ENCODE data around the gene ASB2.
A peak's percentile ranks its signal among the peaks of the same experiment; 100 is the strongest.

The ASB2 gene

GRCh38 chr14:94000267-94000666, 23.9 kb upstream of the ASB2 start:
- DNase-seq (ENCODE audit: low read depth): no peak

DNA sequence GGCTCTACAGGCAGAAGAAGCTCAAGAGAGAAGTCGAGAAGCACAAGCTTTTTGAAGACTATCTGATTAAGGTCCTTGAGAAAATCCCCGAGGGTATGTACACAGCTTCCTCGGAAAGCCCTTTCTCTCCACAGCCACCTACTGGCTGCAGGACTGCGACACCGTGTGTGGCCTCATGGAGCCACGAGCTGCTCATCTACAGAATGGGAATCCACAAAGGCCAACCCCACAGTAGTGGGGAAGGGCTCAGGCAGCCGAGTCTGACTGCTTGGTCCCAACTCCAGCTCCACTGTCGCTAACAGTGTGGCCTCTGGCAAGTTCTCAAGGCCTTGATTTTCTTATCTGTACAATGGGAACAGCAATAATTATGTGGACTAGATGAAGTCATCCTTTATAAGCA, 23.2 kb upstream of the ASB2 start:
- DNase-seq (ENCODE audit: low read depth): no peak

GRCh38 chr14:93998871-93999403, 22.6 kb upstream of the ASB2 start:
- DNase-seq (ENCODE audit: low read depth): no peak

- no peak for DNase-seq (ENCODE audit: low read depth)
These were observed 21.8 kb upstream of the ASB2 start for GRCh38 chr14:93997916-93998870.

DNA sequence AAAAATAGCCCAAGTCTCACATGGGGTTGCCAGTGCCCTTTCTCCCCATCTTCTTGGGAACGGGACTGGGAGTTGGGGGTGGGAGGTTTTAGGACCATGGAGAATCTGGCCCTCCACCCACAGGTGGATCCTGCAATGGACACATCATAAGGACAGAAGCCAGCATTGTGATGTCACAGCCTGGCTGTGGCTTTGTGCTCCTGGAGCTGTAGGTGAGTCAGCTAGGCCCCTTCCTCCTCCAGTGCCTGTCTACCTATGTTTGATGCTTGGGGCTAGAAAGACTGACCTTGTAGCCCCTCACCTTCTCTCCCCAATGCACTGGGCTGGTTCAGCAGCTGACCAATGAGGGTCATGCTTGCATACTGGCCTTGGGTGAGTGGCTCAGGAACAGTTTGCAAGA, 20.7 kb upstream of the ASB2 start, which contains the start of gene CCDC197:
CCDC197 (plus strand) TSS at position 220 of the 400 bp plus-strand sequence. CDS start 831 bp downstream, outside the sequence.
- DNase-seq (ENCODE audit: low read depth): no peak

- DNase-seq (ENCODE audit: low read depth): no peak
These were observed 19.8 kb upstream of the ASB2 start for GRCh38 chr14:93996130-93996695.

- peak; percentile 65 for DNase-seq (ENCODE audit: low read depth)
These were observed 18.7 kb upstream of the ASB2 start for GRCh38 chr14:93994919-93995682.

DNA sequence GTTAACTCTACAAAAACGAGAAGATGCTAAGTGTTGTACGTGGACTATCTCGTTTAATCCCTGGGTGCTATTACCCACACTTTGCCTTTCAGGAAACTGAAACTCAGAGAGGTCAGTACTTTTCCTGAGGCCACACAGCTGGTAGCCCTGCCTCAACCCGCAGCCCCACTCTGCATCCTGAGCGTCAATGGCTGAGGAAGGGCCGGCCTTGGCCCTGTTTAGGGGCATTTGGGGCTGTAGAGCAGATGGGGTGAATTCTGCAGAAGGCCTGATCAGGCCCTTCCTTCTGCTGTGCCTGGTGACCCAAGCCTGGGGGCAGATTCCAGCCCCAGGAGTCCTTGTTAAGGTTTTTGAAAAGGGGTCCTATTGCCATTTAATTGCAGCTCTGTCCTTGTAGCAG, 17.0 kb upstream of the ASB2 start:
- no peak for DNase-seq (ENCODE audit: low read depth)

DNA sequence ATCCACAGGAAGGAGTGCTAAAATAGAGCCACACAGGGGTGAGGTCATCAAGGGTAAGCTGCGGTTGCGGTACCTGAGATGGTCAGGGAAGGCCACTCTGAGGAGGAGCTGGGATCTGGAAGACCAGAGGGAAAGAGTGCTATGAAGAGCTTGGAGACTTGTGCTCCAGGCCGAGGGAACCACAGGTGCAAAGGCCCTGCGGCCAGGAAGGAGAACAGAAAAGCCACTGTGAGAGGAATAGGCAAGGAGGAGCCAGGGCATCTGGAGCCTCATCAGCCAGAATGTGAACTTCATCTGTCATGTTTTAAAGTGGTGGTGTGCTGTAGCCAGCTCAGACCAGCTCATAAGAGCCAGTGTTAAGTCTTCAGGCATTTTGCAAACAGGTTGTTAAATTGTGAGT, 15.3 kb upstream of the ASB2 start:
- DNase-seq (ENCODE audit: low read depth): no peak

- no peak for DNase-seq (ENCODE audit: low read depth)
These were observed 14.8 kb upstream of the ASB2 start for GRCh38 chr14:93991212-93991611.

GRCh38 chr14:93989939-93990338, 13.6 kb upstream of the ASB2 start:
- DNase-seq (ENCODE audit: low read depth): no peak

DNA sequence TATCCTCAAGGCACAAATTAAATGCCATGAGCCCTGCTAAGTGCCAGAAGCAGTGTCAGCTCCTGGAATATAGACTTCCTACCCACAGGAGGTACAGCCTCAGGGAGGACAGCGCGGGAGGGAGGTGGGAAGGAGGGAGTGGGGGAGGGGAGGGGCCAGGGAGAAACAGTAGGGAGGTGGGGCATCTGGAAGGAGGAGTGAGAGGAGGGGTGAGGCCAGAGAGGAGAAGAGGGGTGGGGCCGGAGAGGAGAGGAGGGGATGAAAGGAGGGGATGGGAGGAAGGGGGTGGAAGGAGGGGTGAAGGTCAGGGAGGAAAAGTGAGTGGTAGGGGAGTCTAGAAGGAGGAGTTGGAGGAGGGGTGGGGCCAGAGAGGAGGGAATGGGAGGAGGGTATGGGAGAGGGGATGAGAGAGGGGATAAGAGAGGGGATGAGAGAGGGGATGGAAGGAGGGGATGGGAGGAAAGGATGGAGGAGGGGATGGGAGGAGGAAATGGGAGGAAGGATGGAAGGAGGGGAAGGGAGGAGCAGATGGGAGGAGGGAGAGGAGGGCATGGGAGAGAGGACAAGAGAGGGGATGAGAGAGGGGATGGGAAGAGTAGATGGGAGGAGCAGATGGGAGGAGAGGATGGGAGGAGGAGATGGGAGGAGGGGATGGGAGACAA, 11.6 kb upstream of the ASB2 start:
- no peak for DNase-seq (ENCODE audit: low read depth)

- no peak for DNase-seq (ENCODE audit: low read depth)
These were observed 11.0 kb upstream of the ASB2 start for GRCh38 chr14:93987376-93987775.

- DNase-seq (ENCODE audit: low read depth): no peak
These were observed 10.6 kb upstream of the ASB2 start for GRCh38 chr14:93986955-93987354.

- DNase-seq (ENCODE audit: low read depth): no peak
These were observed 8.6 kb upstream of the ASB2 start for GRCh38 chr14:93984987-93985410.

- no peak for DNase-seq (ENCODE audit: low read depth)
These were observed 7.7 kb upstream of the ASB2 start for GRCh38 chr14:93984070-93984469.

DNA sequence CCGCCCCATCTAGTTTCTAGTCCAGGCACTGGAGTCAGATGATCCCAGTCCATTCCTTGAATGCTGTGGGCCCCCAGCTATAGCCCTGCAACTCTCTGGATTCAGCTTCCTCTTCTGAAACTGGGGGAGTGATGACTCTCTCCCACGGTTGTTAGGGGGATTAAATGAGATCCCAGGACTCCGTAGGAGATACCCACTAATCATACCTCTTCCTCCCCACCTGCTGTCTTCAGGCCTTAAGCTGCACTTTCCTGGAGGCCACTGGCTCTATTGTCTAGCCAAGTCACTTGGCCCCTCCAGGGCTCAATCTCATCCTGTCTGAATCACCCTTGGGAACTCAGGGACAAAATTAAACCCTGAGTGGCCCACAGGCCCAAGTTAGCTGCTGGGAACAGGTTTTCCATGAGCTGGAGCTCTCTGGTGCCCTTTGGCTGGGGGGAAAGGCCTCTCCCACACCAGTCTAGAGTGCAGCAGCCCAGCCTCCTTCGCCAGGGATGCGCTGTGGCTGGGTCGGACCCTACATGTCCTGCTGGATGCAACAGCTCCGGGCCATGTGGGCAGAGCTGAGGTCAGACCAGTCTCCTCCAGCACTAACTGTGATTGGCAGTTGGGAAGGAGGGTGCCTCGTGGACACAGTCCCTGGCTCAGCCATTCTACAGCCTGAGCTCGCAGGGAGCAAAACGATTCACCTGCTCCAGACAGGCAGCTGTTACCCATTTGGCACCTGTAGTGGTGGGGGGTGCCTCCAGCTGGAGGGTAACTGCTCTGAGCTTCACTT, 6.0 kb upstream of the ASB2 start:
- DNase-seq (ENCODE audit: low read depth): no peak

- no peak for DNase-seq (ENCODE audit: low read depth)
These were observed 5.2 kb upstream of the ASB2 start for GRCh38 chr14:93981316-93982229.

- no peak for DNase-seq (ENCODE audit: low read depth)
These were observed 4.3 kb upstream of the ASB2 start for GRCh38 chr14:93980456-93981201.

Measured in activated T-cell treated with anti-CD3 and anti-CD28 coated beads for 24 hours (primary cell).